WTC11 (cell line): ENCODE data around the gene GALT. TPM values are rescaled to one million over a fixed set of nuclear protein-coding genes. Genes with fewer than 3 reads are reported as not detected.

Source experiments
- ATAC-seq: fragments of 200-7000 bp; cut with Tn5 transposase; 2 replicates; pipeline ENCODE4 v1.10.0; 2021; ENCODE audit warnings: mild to moderate bottlenecking, moderate library complexity
- CTCF ChIA-PET: fragments of 300-600 bp; sonication (Branson Sonifier 250); formaldehyde crosslinking; loops from one replicate; lab custom pipeline; 2021; ENCODE audit warnings: antibody characterized with exemption; lab: Charles Lee
- POLR2A ChIA-PET: fragments of 350-600 bp; sonication (Branson Sonifier 250); formaldehyde crosslinking; loops from one replicate; lab custom pipeline; 2021; ENCODE audit warnings: antibody characterized with exemption; lab: Charles Lee
- DNase-seq: peaks from one replicate; pipeline ENCODE4 v3.0.0; 2021; ENCODE audit warnings: low spot score
- H3K27ac Mint-ChIP-seq: 2 replicates; pipeline ENCODE4 v1.8.0; 2021; ENCODE audit warnings: mixed read lengths
- H3K27me3 Mint-ChIP-seq: 2 replicates; pipeline ENCODE4 v1.8.0; 2021; ENCODE audit warnings: low read depth, mild to moderate bottlenecking, moderate library complexity, mixed read lengths
- H3K36me3 Mint-ChIP-seq: 2 replicates; pipeline ENCODE4 v1.8.0; 2021; ENCODE audit warnings: mixed read lengths
- H3K4me1 Mint-ChIP-seq: 2 replicates; pipeline ENCODE4 v1.8.0; 2022; ENCODE audit warnings: mixed read lengths
- H3K4me3 Mint-ChIP-seq: 2 replicates; pipeline ENCODE4 v1.8.0; 2021; ENCODE audit warnings: mild to moderate bottlenecking, moderate library complexity, mixed read lengths
- H3K9me3 Mint-ChIP-seq: 2 replicates; pipeline ENCODE4 v1.8.0; 2021; ENCODE audit warnings: mixed read lengths
- CREM ChIP-seq: sonication (generic); formaldehyde crosslinking; IDR thresholded peaks from 2 replicates; pipeline ENCODE4 v1.8.1; 2022; ENCODE audit warnings: mild to moderate bottlenecking, missing genetic modification reagents, moderate library complexity
- ELF4 ChIP-seq: sonication (generic); formaldehyde crosslinking; IDR thresholded peaks from 2 replicates; pipeline ENCODE4 v1.8.1; 2022; ENCODE audit warnings: low read depth, mild to moderate bottlenecking, moderate library complexity, missing genetic modification reagents
- NR1H2 ChIP-seq: sonication (generic); formaldehyde crosslinking; IDR thresholded peaks from 2 replicates; pipeline ENCODE4 v1.9.0; 2021; ENCODE audit warnings: mild to moderate bottlenecking, moderate library complexity, missing genetic modification reagents
- RELA ChIP-seq: sonication (generic); formaldehyde crosslinking; IDR thresholded peaks from 2 replicates; pipeline ENCODE4 v1.8.1; 2022; ENCODE audit warnings: missing genetic modification reagents, mild to moderate bottlenecking, borderline replicate concordance
- total RNA-seq: library from RNA; stranded (reverse); gene quantifications from 3 replicates; pipeline ENCODE4 v1.2.3, GENCODE V29; 2021
- TF ChIP-seq, protein P1 (sequence below): sonication (generic); formaldehyde crosslinking; IDR thresholded peaks from 2 replicates; pipeline ENCODE4 v1.8.0; 2022; ENCODE audit warnings: missing genetic modification reagents
- TF ChIP-seq, protein P2 (sequence below): sonication (generic); formaldehyde crosslinking; IDR thresholded peaks from 2 replicates; pipeline ENCODE4 v1.8.1; 2022; ENCODE audit warnings: mild to moderate bottlenecking, moderate library complexity, missing genetic modification reagents
- TF ChIP-seq, protein P3 (sequence below): fragments of 200-600 bp; IDR thresholded peaks from 2 replicates; pipeline ENCODE4 v1.8.0; 2022; ENCODE audit warnings: antibody characterized with exemption
- TF ChIP-seq, protein P4 (sequence below): fragments of 250-450 bp; sonication (Bioruptor Pico); IDR thresholded peaks from 2 replicates; pipeline ENCODE4 v1.9.0; 2021; ENCODE audit warnings: mild to moderate bottlenecking
- TF ChIP-seq, protein P5 (sequence below): sonication (generic); formaldehyde crosslinking; IDR thresholded peaks from 2 replicates; pipeline ENCODE4 v1.8.1; 2023; ENCODE audit warnings: mild to moderate bottlenecking, missing genetic modification reagents, borderline replicate concordance

The GALT gene
- total RNA-seq, 1 experiment from 2014 or later = 39.7 TPM

DNA sequence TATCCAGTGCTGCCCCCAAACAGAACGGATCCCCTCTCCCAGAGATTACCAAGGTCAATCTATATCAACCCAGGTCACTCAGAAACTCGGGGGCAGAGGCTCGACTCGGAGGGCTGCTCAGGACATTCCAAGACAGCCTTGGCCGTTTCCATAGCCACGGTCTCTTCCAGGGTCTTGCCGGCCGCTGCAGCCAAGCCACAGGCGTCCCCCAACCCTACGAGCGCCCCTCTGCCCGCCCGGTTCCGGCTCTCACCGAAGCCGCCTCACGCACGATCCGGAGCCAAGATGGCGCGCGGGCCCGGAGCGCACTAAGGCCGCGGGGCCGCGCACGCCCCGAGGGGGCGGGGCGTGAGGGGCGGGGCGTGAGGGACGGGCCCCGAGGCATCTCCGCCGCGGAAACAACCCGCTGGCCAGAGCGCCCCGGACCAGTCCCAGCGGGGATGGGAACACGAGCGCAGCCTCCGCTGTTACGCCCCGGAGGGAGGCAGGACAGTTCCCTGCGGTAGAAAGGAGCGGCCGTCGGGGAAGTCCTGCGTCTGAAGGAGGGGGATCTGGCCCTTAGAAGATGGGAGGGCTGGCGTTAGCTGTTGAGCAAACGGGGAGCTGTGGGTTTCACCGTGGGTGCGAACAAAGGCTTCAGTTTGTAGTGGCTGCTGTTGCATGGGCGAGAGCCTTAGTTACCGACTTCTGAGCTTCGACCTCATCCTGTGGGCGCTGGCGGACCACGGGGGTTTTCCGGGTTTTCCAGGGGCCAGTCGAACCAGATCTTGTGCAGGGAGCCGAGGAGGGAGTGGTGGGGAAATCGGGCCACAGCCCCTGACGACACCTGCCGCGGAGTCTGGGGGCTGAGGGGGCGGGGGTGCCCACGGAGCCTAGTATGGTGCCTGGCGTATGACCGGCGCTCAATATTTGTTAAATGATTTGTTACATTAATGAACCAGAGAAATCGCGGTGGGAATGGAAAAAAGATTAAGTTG lies 34.4 kb upstream of the GALT start, which contains the start of gene RPP25L (continued):
- TF ChIP-seq, protein P1, sequence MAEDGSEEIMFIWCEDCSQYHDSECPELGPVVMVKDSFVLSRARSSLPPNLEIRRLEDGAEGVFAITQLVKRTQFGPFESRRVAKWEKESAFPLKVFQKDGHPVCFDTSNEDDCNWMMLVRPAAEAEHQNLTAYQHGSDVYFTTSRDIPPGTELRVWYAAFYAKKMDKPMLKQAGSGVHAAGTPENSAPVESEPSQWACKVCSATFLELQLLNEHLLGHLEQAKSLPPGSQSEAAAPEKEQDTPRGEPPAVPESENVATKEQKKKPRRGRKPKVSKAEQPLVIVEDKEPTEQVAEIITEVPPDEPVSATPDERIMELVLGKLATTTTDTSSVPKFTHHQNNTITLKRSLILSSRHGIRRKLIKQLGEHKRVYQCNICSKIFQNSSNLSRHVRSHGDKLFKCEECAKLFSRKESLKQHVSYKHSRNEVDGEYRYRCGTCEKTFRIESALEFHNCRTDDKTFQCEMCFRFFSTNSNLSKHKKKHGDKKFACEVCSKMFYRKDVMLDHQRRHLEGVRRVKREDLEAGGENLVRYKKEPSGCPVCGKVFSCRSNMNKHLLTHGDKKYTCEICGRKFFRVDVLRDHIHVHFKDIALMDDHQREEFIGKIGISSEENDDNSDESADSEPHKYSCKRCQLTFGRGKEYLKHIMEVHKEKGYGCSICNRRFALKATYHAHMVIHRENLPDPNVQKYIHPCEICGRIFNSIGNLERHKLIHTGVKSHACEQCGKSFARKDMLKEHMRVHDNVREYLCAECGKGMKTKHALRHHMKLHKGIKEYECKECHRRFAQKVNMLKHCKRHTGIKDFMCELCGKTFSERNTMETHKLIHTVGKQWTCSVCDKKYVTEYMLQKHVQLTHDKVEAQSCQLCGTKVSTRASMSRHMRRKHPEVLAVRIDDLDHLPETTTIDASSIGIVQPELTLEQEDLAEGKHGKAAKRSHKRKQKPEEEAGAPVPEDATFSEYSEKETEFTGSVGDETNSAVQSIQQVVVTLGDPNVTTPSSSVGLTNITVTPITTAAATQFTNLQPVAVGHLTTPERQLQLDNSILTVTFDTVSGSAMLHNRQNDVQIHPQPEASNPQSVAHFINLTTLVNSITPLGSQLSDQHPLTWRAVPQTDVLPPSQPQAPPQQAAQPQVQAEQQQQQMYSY (CRISPR knock-in tag) = peak; percentile 62
- no peak for TF ChIP-seq RELA (CRISPR knock-in tag)
- no peak for TF ChIP-seq NR1H2 (CRISPR knock-in tag)
- TF ChIP-seq, protein P2, sequence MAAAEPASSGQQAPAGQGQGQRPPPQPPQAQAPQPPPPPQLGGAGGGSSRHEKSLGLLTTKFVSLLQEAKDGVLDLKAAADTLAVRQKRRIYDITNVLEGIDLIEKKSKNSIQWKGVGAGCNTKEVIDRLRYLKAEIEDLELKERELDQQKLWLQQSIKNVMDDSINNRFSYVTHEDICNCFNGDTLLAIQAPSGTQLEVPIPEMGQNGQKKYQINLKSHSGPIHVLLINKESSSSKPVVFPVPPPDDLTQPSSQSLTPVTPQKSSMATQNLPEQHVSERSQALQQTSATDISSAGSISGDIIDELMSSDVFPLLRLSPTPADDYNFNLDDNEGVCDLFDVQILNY (CRISPR knock-in tag) = peak; percentile 68

DNA sequence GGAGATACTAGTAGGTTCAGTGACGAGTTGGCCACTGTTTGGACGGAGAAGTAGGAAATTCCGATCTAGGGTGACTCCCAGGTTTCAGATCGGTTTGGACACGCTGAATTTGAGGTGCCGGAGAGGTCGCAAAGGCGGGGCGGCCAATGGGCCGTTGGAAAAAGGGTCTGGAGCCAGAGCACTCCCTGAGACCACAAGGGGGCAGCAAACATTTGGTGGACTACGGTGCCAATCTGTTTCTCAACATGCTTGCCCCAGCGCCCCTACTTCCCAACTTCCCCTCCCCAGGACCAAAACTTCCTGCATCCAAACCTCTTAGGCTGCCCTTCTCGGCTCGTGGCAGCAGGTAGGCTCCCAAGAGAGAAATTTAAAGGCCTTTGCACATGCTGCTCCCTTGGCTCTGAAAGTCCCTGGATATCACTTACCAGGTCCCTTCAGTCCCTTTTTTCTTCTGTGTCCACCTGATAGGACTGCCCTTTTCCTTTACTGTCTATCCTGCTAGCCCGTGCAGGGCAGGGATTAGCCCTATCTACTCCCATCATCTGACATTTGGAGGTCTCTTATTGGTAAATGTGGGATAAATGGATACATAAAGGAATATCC lies 33.6 kb upstream of the GALT start:
- no peak for TF ChIP-seq ELF4 (CRISPR knock-in tag)
- TF ChIP-seq, protein P3, sequence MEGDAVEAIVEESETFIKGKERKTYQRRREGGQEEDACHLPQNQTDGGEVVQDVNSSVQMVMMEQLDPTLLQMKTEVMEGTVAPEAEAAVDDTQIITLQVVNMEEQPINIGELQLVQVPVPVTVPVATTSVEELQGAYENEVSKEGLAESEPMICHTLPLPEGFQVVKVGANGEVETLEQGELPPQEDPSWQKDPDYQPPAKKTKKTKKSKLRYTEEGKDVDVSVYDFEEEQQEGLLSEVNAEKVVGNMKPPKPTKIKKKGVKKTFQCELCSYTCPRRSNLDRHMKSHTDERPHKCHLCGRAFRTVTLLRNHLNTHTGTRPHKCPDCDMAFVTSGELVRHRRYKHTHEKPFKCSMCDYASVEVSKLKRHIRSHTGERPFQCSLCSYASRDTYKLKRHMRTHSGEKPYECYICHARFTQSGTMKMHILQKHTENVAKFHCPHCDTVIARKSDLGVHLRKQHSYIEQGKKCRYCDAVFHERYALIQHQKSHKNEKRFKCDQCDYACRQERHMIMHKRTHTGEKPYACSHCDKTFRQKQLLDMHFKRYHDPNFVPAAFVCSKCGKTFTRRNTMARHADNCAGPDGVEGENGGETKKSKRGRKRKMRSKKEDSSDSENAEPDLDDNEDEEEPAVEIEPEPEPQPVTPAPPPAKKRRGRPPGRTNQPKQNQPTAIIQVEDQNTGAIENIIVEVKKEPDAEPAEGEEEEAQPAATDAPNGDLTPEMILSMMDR = peak; percentile 78
- Mint-ChIP-seq H3K4me1 (peaks cover 20% of the 10 kb centered on the region), H3K27me3 (peaks cover 11% of the 10 kb centered on the region), H3K4me3 (peak overlapping the region; percentile 82), H3K9me3 (no peaks in the 10 kb centered on the region), H3K36me3 (no peaks in the 10 kb centered on the region), H3K27ac (peak overlapping the region; percentile 43)
- CTCF ChIA-PET = interaction anchor here (0.5 to 3.6 kb wide), 25 partner anchors 8 to 1552 kb away, joined by 3 to 26 read pairs (median 5); partner anchors contain the start of genes ARID3C, DCTN3, GALT and IL11RA
- DNase-seq = peak; percentile 85
- ATAC-seq = peak; percentile 63
- POLR2A ChIA-PET = interaction anchor here (1.0 kb wide), 1 partner anchor 25 kb away, joined by 3 read pairs; the partner anchor contains the start of gene SIGMAR1

DNA sequence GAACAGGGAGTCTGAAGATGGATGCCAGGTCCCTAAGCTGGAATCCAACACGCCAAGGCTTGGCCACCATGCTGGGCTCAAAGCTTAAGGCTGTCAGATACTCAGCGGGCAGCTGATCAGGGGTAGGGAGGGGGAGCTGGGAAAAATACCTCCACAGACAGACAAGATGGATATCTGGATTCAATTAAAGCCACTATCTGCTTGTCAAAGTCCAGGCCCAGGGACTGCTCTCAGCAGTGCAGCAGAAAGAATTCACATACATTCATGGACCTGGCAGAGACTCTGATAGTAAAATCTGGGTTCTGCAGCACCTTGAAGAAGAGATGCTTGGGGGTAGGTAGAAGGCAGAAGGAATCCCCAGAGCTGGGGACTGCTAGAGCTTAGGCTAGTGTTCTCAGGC lies 31.3 kb upstream of the GALT start:
- DNase-seq (no peak), ATAC-seq (no peak)
- H3K27ac Mint-ChIP-seq = no peak overlapping the region
- H3K4me1 Mint-ChIP-seq = peaks cover 25% of the 10 kb centered on the region
- POLR2A ChIA-PET = no interaction called here
- no peak overlapping the region for H3K4me3 Mint-ChIP-seq
- TF ChIP-seq CREM (CRISPR knock-in tag) = no peak
- TF ChIP-seq, protein P4, sequence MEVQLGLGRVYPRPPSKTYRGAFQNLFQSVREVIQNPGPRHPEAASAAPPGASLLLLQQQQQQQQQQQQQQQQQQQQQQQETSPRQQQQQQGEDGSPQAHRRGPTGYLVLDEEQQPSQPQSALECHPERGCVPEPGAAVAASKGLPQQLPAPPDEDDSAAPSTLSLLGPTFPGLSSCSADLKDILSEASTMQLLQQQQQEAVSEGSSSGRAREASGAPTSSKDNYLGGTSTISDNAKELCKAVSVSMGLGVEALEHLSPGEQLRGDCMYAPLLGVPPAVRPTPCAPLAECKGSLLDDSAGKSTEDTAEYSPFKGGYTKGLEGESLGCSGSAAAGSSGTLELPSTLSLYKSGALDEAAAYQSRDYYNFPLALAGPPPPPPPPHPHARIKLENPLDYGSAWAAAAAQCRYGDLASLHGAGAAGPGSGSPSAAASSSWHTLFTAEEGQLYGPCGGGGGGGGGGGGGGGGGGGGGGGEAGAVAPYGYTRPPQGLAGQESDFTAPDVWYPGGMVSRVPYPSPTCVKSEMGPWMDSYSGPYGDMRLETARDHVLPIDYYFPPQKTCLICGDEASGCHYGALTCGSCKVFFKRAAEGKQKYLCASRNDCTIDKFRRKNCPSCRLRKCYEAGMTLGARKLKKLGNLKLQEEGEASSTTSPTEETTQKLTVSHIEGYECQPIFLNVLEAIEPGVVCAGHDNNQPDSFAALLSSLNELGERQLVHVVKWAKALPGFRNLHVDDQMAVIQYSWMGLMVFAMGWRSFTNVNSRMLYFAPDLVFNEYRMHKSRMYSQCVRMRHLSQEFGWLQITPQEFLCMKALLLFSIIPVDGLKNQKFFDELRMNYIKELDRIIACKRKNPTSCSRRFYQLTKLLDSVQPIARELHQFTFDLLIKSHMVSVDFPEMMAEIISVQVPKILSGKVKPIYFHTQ (CRISPR knock-in tag) = no peak
- TF ChIP-seq, protein P5, sequence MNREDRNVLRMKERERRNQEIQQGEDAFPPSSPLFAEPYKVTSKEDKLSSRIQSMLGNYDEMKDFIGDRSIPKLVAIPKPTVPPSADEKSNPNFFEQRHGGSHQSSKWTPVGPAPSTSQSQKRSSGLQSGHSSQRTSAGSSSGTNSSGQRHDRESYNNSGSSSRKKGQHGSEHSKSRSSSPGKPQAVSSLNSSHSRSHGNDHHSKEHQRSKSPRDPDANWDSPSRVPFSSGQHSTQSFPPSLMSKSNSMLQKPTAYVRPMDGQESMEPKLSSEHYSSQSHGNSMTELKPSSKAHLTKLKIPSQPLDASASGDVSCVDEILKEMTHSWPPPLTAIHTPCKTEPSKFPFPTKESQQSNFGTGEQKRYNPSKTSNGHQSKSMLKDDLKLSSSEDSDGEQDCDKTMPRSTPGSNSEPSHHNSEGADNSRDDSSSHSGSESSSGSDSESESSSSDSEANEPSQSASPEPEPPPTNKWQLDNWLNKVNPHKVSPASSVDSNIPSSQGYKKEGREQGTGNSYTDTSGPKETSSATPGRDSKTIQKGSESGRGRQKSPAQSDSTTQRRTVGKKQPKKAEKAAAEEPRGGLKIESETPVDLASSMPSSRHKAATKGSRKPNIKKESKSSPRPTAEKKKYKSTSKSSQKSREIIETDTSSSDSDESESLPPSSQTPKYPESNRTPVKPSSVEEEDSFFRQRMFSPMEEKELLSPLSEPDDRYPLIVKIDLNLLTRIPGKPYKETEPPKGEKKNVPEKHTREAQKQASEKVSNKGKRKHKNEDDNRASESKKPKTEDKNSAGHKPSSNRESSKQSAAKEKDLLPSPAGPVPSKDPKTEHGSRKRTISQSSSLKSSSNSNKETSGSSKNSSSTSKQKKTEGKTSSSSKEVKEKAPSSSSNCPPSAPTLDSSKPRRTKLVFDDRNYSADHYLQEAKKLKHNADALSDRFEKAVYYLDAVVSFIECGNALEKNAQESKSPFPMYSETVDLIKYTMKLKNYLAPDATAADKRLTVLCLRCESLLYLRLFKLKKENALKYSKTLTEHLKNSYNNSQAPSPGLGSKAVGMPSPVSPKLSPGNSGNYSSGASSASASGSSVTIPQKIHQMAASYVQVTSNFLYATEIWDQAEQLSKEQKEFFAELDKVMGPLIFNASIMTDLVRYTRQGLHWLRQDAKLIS (CRISPR knock-in tag) = no peak
- no peaks in the 10 kb centered on the region for H3K36me3 Mint-ChIP-seq
- peaks cover 24% of the 10 kb centered on the region for H3K27me3 Mint-ChIP-seq
- H3K9me3 Mint-ChIP-seq = no peaks in the 10 kb centered on the region
- CTCF ChIA-PET = interaction anchor here (1.3 to 1.5 kb wide), 2 partner anchors 11 to 19 kb away, joined by 5 to 7 read pairs; no protein-coding TSS in a partner anchor
